AG09319 (cell line): ENCODE measurements around the gene HRH4.

Experiments used
- DNase-seq: peaks from one replicate; pipeline ENCODE4 v3.0.0-alpha.2; 2010; ENCODE audit warnings: low read depth; ENCODE audit errors: extremely low read depth
- TF ChIP-seq, protein P1 (sequence below): IDR thresholded peaks from 2 replicates; pipeline ENCODE4 v1.5.1; 2011; ENCODE audit warnings: low read depth, mild to moderate bottlenecking, inconsistent platforms, low read length, moderate library complexity

The HRH4 gene, protein sequence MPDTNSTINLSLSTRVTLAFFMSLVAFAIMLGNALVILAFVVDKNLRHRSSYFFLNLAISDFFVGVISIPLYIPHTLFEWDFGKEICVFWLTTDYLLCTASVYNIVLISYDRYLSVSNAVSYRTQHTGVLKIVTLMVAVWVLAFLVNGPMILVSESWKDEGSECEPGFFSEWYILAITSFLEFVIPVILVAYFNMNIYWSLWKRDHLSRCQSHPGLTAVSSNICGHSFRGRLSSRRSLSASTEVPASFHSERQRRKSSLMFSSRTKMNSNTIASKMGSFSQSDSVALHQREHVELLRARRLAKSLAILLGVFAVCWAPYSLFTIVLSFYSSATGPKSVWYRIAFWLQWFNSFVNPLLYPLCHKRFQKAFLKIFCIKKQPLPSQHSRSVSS

DNA sequence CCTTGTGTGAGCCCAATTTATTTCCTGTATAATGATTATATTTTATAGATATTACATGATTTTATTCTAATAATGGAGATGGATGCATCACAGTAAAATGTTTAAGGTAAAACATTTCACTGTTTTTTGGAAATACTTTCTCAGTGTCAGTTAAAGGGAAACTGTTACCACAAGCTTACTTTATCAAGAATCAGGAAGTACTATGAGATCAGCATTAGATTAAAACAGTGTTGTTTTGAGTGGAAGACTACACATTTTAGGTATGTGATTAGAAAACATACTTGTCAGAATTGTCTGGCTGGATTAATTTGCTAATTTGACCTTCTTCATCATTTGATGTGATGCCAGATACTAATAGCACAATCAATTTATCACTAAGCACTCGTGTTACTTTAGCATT lies at the start of gene HRH4:
HRH4 (plus strand) TSS at position 250 of the 400 bp plus-strand sequence; CDS start at position 342, 92 bp downstream.
- DNase-seq: no peak

DNA sequence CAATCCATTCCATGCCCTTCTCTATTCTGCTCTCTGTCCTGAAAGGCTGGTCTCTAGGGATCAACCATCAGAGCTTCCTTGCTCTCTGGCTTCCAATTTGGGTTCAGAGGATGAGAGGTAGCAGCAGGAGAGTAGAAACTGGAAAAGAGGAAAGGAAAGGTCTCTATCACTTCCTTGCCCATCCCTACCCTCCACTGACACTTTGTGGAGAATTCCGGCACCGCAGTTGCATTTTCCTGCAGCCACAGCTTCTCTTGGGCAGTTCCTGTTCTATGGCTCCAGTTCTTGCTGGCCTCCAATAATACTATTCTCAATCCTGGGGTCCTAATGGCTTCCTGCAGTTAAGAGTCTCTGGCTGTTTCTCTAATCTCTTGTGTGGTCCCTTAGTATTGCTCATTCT lies 47.3 kb upstream of the HRH4 start:
- TF ChIP-seq, protein P1, sequence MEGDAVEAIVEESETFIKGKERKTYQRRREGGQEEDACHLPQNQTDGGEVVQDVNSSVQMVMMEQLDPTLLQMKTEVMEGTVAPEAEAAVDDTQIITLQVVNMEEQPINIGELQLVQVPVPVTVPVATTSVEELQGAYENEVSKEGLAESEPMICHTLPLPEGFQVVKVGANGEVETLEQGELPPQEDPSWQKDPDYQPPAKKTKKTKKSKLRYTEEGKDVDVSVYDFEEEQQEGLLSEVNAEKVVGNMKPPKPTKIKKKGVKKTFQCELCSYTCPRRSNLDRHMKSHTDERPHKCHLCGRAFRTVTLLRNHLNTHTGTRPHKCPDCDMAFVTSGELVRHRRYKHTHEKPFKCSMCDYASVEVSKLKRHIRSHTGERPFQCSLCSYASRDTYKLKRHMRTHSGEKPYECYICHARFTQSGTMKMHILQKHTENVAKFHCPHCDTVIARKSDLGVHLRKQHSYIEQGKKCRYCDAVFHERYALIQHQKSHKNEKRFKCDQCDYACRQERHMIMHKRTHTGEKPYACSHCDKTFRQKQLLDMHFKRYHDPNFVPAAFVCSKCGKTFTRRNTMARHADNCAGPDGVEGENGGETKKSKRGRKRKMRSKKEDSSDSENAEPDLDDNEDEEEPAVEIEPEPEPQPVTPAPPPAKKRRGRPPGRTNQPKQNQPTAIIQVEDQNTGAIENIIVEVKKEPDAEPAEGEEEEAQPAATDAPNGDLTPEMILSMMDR: peak; percentile 70
- DNase-seq: no peak

More for the DNA sequence above, at the start of gene HRH4:
- TF ChIP-seq, protein P1: no peak

DNA sequence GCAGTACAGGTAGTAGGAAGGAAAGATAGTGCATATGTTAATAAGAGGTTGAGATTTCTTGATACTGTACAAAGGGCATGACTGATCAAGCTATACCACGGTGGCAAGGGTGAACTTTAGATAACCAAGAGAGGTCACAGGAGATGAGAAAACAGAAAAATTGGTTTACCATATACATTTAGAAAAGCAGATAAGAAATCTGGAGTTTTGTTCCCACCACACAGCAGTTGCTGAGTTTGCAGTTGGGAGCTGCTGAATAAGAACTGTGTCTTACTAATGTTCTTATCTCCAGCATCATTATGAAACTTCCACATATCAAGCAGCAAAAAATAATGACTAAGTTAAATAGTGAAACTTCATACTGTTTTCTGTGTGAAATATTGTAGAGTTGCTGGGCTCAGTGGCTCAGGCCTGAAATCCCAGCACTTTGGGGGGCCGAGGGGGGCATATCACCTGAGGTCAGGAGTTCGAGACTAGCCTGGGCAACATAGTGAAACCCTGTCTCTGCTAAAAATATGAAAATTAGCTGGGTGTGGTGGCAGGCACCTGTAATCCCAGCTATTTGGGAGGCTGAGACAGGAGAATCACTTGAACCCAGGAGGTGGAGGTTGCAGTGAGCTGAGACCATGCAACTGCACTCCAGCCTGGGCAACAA lies 46.0 kb upstream of the HRH4 start:
- TF ChIP-seq, protein P1: no peak
- DNase-seq: no peak

DNA sequence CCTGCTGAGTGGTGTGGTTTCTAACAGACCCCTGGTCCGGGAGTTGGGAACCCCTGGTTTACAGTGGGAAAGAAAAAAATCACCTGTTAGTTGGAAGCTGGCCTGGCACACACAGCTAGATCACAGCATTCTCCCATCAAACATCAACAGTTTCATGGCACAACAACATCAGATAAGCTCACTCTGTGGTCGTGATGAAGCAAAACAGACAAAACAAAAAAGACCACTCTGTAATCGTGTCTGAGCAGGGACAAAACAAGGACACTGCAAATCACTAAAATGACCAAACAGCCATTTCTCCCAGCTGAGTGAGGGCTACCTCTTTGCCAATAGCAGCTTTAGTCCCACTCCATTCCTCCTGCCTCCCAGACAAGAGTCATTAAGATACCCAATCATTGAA lies 43.0 kb upstream of the HRH4 start:
- DNase-seq: no peak
- TF ChIP-seq, protein P1: no peak

DNA sequence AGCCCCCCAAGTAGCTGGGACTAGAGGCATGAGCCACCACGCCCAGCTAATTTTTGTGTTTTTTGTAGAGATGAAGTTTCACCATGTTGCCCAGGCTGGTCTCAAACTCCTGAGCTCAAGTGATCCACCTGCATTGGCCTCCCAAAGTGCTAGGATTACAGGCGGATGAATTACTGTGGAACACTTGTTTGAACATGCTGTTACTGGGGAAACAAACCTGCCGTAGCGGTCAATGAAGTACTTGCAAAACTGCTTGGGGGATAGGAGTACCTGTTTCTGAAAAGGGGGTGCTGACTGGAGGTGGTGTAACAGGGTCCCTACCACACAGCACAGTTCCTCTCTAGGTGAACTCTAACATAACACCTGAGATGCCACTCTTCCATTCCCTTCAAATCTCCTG lies 39.9 kb upstream of the HRH4 start:
- TF ChIP-seq, protein P1: no peak
- DNase-seq: no peak

DNA sequence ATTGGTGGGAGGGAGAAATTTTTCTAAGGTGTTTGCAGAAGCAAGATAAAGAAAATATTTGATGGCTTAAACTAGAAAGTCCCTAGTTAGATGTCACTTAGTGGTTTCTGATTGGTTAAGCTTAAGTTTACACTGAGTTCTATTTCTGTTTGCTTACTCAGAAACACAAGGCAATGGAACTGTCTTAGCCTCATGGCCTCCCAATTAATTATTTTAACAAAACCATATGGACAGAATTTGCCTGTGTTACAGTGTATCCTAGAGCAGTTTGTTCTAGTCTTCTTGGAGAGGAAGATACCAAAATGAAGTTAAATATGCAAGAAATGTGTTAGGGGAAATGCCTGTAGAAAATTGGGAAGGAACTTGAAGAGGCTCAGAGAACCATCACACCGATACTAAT lies 38.6 kb upstream of the HRH4 start:
- TF ChIP-seq, protein P1: no peak
- DNase-seq: no peak

DNA sequence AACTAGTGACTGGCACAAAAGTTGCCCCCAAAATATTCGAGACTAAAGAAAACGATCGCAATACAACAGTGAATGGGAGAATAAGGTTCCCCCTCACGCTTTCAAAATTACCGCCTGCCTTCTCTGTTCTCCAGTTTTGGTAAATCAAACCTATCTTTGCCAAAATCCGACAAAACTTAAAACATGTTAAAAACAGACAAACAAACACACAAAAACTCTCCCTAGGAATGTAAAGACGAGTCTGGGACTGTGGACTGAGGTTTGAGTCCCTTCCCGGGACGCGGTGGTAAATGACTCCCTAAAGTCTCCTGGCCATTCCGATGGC lies 34.4 kb upstream of the HRH4 start:
- no peak for DNase-seq
- TF ChIP-seq, protein P1: no peak
